Gastroesophageal sphincter (tissue), 4 donors: ENCODE results near the gene HOXA6. TPM values are rescaled to one million over a fixed set of nuclear protein-coding genes. Genes with fewer than 3 reads are reported as not detected.

Source experiments
- ATAC-seq: fragments of 150-250 bp; one replicate; pipeline ENCODE4 v1.9.1; 2016; ENCODE audit warnings: mild to moderate bottlenecking, moderate library complexity
- H3K27ac ChIP-seq, 4 donors: fragments of 200-600 bp; sonication (generic) in 3 of 4; 1 replicate in 3 of 4; 2 replicates in 1 of 4; pipeline ENCODE4 v1.5.1; 2016 to 2019
- H3K27me3 ChIP-seq: fragments of 200-600 bp; sonication (generic); one replicate; pipeline ENCODE4 v1.5.1; 2019
- H3K36me3 ChIP-seq, 2 donors: fragments of 200-600 bp; sonication (generic); one replicate each; pipeline ENCODE4 v1.5.1; 2019; ENCODE audit warnings: control low read depth in 1 of 2
- H3K4me1 ChIP-seq, 3 donors: fragments of 200-600 bp; sonication (generic); 1 replicate in 2 of 3; 2 replicates in 1 of 3; pipeline ENCODE4 v1.5.1; 2016 to 2019; ENCODE audit warnings: control low read depth in 2 of 3
- H3K4me3 ChIP-seq, 2 donors: fragments of 200-600 bp; sonication (generic); one replicate each; pipeline ENCODE4 v1.5.1; 2019; ENCODE audit warnings: mild to moderate bottlenecking in 1 of 2, moderate library complexity in 1 of 2
- H3K9me3 ChIP-seq, 3 donors: fragments of 200-600 bp; sonication (generic); one replicate each; pipeline ENCODE4 v1.5.1; 2017 to 2019; ENCODE audit warnings: control low read depth in 2 of 3
- EP300 ChIP-seq: sonication (generic); formaldehyde crosslinking; IDR thresholded peaks from one replicate; pipeline ENCODE4 v1.6.1; 2017; ENCODE audit warnings: antibody characterized with exemption, mild to moderate bottlenecking
- POLR2A ChIP-seq, 2 donors: fragments of 450-650 bp; IDR thresholded peaks; one replicate each; pipeline ENCODE4 v1.6.1; 2017; ENCODE audit warnings: antibody characterized with exemption in 2 of 2, mild to moderate bottlenecking in 2 of 2, moderate library complexity in 1 of 2
- POLR2AphosphoS5 ChIP-seq: sonication (generic); formaldehyde crosslinking; IDR thresholded peaks from one replicate; pipeline ENCODE4 v1.6.1; 2017; ENCODE audit warnings: antibody characterized with exemption
- WGBS, 2 donors: methylation state at CpG; one replicate each; pipeline ENCODE4 v1.1.5; 2018; ENCODE audit warnings: low coverage in 1 of 2; 5-methylcytosine and 5-hydroxymethylcytosine counted together
- total RNA-seq, 4 donors: library from RNA; depleted of rRNA; stranded (reverse); fragments of >200 nt; gene quantifications; one replicate each; pipeline ENCODE4 v1.1.0, GENCODE V29; 2016
- TF ChIP-seq, protein P1 (sequence below), 4 experiments: fragments of 200-600 bp in 2 of 4; fragments of 450-650 bp in 2 of 4; sonication (generic) in 1 of 4; IDR thresholded peaks; one replicate each; pipeline ENCODE4 v1.5.1; 2017 to 2019; ENCODE audit warnings: antibody characterized with exemption in 4 of 4, mild to moderate bottlenecking in 2 of 4, moderate library complexity in 2 of 4

Gene HOXA6
- total RNA-seq, 4 donors from 2014 or later: 0.46 to 12.7 TPM; not detected in 2

DNA sequence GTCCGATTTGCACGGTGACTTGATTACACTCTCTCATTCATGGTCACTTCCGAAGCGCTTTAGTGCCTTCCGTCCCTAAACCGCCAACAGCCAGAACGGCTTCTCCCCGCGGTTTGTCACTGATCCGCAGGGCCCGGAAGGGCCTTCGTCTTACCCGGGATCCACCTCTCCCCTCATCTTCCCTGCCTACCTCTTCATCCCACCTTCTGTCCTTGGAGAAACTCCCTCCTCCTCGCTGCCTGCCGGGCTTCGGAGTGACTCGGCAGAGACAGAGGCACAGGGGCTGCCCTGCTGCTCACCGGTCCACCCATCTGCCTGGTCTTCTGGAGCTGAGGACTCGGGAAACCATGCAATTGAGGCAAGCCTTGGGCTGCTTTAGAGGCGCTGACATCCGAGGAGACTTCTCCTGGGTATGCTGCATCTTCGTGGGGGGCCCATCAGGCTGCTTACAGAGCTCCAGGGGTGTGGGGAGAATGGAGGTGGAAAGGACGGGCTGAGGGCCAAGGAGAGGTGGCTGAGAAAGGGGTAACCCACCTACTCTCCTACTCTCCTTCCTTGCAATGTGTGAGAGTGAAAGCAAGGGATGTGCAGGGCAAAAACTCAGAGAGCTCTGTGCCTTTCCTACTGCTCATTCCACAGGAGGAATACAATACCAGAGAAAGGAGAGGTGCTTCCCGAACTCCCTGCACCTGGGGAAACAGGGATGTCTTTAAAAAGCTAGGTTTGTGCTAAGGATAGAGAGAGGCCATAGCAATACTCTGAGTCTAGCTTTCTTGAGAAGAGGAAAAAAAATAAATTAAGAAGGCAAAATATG lies 38.5 kb upstream of the HOXA6 start:
- H3K36me3 ChIP-seq: no peaks in the 10 kb centered on the region
- no peak overlapping the region for H3K4me3 ChIP-seq
- no peaks in the 10 kb centered on the region for H3K9me3 ChIP-seq
- peaks cover 100% of the 10 kb centered on the region for H3K27me3 ChIP-seq
- H3K4me1 ChIP-seq: peaks cover 0 to 56% (median 18%) of the 10 kb centered on the region in 3 donors
- no peak for ATAC-seq
- no peak overlapping the region for H3K27ac ChIP-seq
- WGBS, 2 donors: 10 to 11% methylated on average over 10 to 16 of the region's 24 CpGs
- no peak for TF ChIP-seq POLR2AphosphoS5
- no peak for TF ChIP-seq EP300
- no peak for TF ChIP-seq POLR2A (IDR thresholded peaks at IDR 0.05)
- TF ChIP-seq, protein P1, sequence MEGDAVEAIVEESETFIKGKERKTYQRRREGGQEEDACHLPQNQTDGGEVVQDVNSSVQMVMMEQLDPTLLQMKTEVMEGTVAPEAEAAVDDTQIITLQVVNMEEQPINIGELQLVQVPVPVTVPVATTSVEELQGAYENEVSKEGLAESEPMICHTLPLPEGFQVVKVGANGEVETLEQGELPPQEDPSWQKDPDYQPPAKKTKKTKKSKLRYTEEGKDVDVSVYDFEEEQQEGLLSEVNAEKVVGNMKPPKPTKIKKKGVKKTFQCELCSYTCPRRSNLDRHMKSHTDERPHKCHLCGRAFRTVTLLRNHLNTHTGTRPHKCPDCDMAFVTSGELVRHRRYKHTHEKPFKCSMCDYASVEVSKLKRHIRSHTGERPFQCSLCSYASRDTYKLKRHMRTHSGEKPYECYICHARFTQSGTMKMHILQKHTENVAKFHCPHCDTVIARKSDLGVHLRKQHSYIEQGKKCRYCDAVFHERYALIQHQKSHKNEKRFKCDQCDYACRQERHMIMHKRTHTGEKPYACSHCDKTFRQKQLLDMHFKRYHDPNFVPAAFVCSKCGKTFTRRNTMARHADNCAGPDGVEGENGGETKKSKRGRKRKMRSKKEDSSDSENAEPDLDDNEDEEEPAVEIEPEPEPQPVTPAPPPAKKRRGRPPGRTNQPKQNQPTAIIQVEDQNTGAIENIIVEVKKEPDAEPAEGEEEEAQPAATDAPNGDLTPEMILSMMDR (IDR thresholded peaks at IDR 0.05): no peak

DNA sequence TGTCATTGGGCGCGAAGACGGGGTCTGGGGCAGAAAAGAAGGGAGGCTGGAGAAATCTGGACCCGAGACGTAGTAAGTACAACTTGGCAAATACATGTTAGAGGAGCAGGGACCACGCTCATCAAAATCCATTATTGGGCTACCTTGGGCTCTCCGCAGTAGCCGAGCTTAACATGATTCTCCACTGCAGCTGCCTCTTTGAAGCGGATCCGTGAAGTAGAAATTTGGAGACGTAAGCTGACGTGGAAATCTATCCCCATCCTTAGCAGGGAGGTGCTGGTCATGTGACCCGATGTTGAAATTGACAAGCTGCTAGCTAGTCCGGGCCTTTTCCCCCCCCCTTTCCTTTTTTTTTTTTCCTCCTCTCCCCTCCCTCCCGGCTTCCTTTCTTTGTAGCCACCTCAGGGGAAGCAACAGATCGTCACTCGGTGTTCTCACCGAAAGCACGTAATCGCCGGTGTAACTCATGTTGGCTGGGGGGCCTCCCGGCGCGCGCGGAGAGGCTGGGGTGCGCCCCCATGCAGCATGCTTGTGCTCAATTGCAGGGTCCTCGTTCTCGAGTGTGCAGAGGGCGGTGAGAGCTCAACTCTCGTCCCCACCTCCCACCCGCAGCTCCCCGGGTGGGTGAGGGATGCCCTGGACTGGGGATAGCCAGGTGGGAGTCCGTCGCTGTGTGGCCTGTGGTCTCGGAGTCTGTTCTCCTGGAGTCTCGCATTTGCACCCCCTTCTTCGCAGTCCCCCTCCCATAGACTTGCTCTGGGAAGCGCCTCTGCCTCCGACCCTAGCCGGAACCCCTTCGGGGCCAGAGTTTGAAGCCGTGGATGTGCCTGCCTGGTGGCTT lies 37.7 kb upstream of the HOXA6 start, which contains the start of gene HOXA11:
Gene HOXA11 (minus strand): TSS at position 220 of the 841 bp plus-strand sequence. CDS start 88 bp downstream, at position 132.
- no peak for ATAC-seq
- 3 to 7% methylated on average over 13 to 21 of the region's 43 CpGs for WGBS, 2 donors
- no peak within 1 kb of the TSS for H3K27ac ChIP-seq
- no peaks in the 10 kb centered on the region for H3K9me3 ChIP-seq
- TF ChIP-seq EP300: no peak
- no peak for TF ChIP-seq POLR2A (IDR thresholded peaks at IDR 0.05)
- TF ChIP-seq, protein P1 (IDR thresholded peaks at IDR 0.05): no peak
- peaks cover 0 to 56% (median 18%) of the 10 kb centered on the region in 3 donors for H3K4me1 ChIP-seq
- peaks cover 100% of the 10 kb centered on the region for H3K27me3 ChIP-seq
- H3K4me3 ChIP-seq: peak within 1 kb of the TSS in 1 of 2 donors; percentile 41
- H3K36me3 ChIP-seq: no peaks in the 10 kb centered on the region

DNA sequence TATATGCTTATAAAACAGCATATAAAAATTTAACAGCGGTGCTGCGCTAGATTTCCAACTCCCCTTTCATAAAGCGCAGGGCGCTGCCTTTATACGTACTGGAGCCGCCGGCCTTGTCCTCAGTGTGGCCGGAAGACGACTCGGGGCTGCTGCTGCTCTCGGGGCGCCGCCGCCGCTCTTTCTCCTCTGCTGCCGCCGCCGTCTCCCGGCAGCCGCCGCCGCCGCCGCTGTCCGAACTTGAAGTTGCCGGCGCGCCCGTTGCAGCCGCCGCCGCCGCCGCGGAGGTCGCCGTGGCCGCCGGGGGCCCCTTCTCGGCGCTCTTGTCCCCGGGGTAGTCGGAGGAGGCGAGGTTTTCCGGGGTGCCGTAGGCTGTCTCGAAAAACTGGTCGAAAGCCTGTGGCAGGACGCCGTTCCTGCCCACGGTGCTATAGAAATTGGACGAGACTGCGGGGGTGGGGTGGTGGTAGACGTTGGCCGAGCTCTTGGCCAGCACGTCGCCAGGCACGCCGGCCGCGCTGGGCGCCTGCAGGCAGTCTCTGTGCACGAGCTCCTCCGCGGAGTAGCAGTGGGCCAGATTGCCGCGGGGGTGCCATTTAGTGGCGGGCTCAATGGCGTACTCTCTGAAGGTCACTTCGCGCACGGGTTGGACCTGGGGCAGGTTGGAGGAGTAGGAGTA lies 36.9 kb upstream of the HOXA6 start:
- H3K4me3 ChIP-seq: peak overlapping the region in 1 of 2 donors; percentile 41
- no peak overlapping the region for H3K27ac ChIP-seq
- no peaks in the 10 kb centered on the region for H3K9me3 ChIP-seq
- peaks cover 100% of the 10 kb centered on the region for H3K27me3 ChIP-seq
- 4 to 5% methylated on average over 12 to 17 of the region's 72 CpGs for WGBS, 2 donors
- peaks cover 0 to 63% (median 18%) of the 10 kb centered on the region in 3 donors for H3K4me1 ChIP-seq
- H3K36me3 ChIP-seq: no peaks in the 10 kb centered on the region
- no peak for ATAC-seq
- no peak for TF ChIP-seq POLR2AphosphoS5
- TF ChIP-seq EP300: no peak
- TF ChIP-seq, protein P1 (IDR thresholded peaks at IDR 0.05): no peak
- TF ChIP-seq POLR2A (IDR thresholded peaks at IDR 0.05): no peak

DNA sequence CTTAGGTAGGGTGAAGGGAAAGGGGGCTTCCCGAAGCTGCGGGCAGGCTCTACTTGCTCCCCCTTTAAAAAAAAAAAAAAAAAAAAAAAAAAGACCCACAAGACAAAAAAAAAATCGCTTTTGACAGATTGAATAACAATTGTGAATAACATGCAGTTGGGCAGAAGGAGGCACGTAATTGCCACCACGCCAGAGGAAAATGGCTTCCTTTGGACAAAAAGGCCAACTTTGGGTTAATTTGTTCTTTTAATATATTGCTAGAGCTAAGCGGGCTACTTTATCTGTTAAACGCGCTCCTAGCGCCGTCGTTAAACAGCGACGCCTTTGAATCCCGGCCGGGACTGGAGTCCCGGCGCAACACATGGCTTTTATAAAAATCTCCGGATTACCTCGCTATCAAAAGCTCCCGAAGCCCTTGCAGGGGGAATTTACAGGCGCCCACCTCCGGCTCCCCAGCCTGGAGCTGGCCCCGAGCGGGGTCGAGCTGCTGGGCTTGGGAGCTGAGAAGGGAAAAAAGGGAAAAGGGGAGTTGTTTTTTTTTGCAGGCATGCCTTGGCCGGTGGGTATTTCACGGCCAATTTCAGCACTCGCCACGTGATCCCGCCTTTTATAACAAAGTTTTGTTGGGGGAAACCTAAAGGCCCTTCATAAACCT lies 36.2 kb upstream of the HOXA6 start:
- Histone ChIP-seq H3K4me1 (peaks cover 0 to 60% (median 18%) of the 10 kb centered on the region in 3 donors), H3K27ac (no peak overlapping the region), H3K9me3 (no peaks in the 10 kb centered on the region), H3K27me3 (peaks cover 100% of the 10 kb centered on the region), H3K4me3 (peak overlapping the region in 1 of 2 donors; percentile 41), H3K36me3 (no peaks in the 10 kb centered on the region)
- 6 to 15% methylated on average over 13 to 25 of the region's 30 CpGs for WGBS, 2 donors
- ATAC-seq: no peak
- TF ChIP-seq POLR2A (IDR thresholded peaks at IDR 0.05) (no peak), POLR2AphosphoS5 (no peak), EP300 (no peak)
- TF ChIP-seq, protein P1 (IDR thresholded peaks at IDR 0.05): no peak
